Fibroblast of lung (primary cell): ENCODE measurements around the gene EBLN2.

Experiments
- CTCF ChIP-seq, 2 donors: IDR thresholded peaks in 1 of 2; conservative IDR thresholded peaks in 1 of 2; 1 replicate in 1 of 2; 2 replicates in 1 of 2; pipeline ENCODE4 v1.5.1; 2011 to 2012; ENCODE audit warnings: low read length in 2 of 2, control low read depth in 1 of 2, inconsistent platforms in 1 of 2, low read depth in 1 of 2, mild to moderate bottlenecking in 1 of 2
- EZH2 ChIP-seq: IDR thresholded peaks from 2 replicates; pipeline ENCODE4 v1.5.1; 2012; ENCODE audit warnings: low read length, control low read depth, mild to moderate bottlenecking; ENCODE audit errors: missing control alignments

GRCh38 chr3:73094951-73095350 is 33.5 kb downstream of the EBLN2 start:
- TF ChIP-seq CTCF (conservative IDR thresholded peaks at IDR 0.05 in 1 of 2, IDR thresholded peaks at IDR 0.05 in 1 of 2; ENCODE audit: low read depth in 1 of 2, low read length in 2 of 2) = no peak
- no peak for TF ChIP-seq EZH2
